ENCODE data around the gene COL4A1.

DNA sequence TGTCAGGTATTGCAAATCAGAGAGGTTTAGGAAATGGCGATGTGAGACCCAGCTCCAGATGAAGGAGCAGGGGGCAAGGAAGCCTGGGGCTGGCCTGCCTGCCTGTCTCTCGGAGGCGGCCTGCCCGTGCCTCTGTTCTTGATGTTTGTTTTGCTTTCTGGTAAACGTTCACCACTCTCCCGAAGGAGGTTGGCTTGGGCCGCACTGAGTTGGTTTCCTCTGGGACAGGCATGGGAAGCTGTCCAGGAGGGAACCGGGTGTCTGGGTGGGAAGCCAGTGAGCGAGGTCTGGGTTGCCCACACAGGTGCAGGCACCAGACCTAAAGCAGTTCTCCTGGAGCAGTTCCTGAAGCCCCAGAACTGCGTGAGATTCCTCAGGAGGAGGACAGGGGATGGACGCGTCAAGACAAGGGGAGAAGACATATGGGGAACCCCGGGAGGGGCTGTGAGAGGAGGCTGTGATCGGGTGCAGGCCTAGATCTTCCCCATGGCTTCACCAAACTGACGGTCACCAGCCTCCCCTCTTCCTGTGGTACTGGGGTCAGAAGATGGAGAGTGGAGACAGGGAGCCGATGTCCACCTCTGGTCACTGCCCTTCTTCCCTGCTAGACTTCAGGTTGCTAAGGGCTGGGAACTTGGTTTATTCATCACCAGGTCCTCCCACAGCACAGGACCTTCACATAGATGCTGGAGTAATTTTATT is 15.3 kb upstream of the COL4A1 start:
- TF ChIP-seq CTCF (IDR thresholded peaks at IDR 0.05) (no peak), POLR2A (IDR thresholded peaks at IDR 0.05) (no peak)
